Smooth muscle cell (in vitro differentiated cells): ENCODE measurements around the gene BACE2. TPM values are rescaled to one million over a fixed set of nuclear protein-coding genes. Genes with fewer than 3 reads are reported as not detected.

Experiments used
- DNase-seq: peaks from one replicate; lab custom pipeline; 2025; ENCODE audit not compliant: unreplicated experiment; lab: John Stamatoyannopoulos, UW
- H2AFZ ChIP-seq: fragments of 200-600 bp; sonication (generic); 2 replicates; pipeline ENCODE4 v1.6.0; 2016; ENCODE audit warnings: antibody characterized with exemption, low read depth, mild to moderate bottlenecking
- H3F3A ChIP-seq: fragments of 200-600 bp; sonication (generic); 2 replicates; pipeline ENCODE4 v1.6.0; 2017; ENCODE audit warnings: antibody characterized with exemption, low read depth
- H3K27ac ChIP-seq: fragments of 200-600 bp; sonication (generic); 2 replicates; pipeline ENCODE4 v1.5.1; 2016; ENCODE audit warnings: low read depth, mild to moderate bottlenecking
- H3K27me3 ChIP-seq: fragments of 200-600 bp; sonication (generic); 2 replicates; pipeline ENCODE4 v1.6.1; 2016; ENCODE audit warnings: low read depth, mild to moderate bottlenecking
- H3K36me3 ChIP-seq: fragments of 200-600 bp; sonication (generic); 2 replicates; pipeline ENCODE4 v1.5.1; 2016; ENCODE audit warnings: low read depth
- H3K4me1 ChIP-seq: fragments of 200-600 bp; sonication (generic); 2 replicates; pipeline ENCODE4 v1.5.1; 2016; ENCODE audit warnings: low read depth
- H3K4me2 ChIP-seq: fragments of 200-600 bp; sonication (generic); 2 replicates; pipeline ENCODE4 v1.6.0; 2016; ENCODE audit warnings: mild to moderate bottlenecking
- H3K4me3 ChIP-seq: fragments of 200-600 bp; sonication (generic); 2 replicates; pipeline ENCODE4 v1.5.1; 2016; ENCODE audit warnings: mild to moderate bottlenecking
- H3K79me2 ChIP-seq: fragments of 200-600 bp; sonication (generic); 2 replicates; pipeline ENCODE4 v1.6.0; 2016; ENCODE audit warnings: low read depth, mild to moderate bottlenecking
- H3K9ac ChIP-seq: fragments of 200-600 bp; sonication (generic); 2 replicates; pipeline ENCODE4 v1.6.0; 2016; ENCODE audit warnings: low read depth
- H3K9me3 ChIP-seq: fragments of 200-600 bp; sonication (generic); replicated peaks from 2 replicates; pipeline ENCODE4 v1.5.1; 2016; ENCODE audit warnings: low read depth
- H4K20me1 ChIP-seq: fragments of 200-600 bp; sonication (generic); 2 replicates; pipeline ENCODE4 v1.6.0; 2016; ENCODE audit warnings: low read depth
- CTCF ChIP-seq: fragments of 200-600 bp; sonication (generic); IDR thresholded peaks from 2 replicates; pipeline ENCODE4 v1.5.1; 2017; ENCODE audit warnings: borderline replicate concordance, mild to moderate bottlenecking, antibody characterized with exemption; ENCODE audit not compliant: insufficient read depth, poor library complexity, severe bottlenecking
- WGBS: methylation state at CpG from one replicate; pipeline ENCODE4 v1.1.7; 2016; ENCODE audit warnings: low lambda C conversion rate; 5-methylcytosine and 5-hydroxymethylcytosine counted together
- microRNA-seq: library from miRNA; unstranded; fragments of <30 nt; microRNA quantifications from one replicate; pipeline ENCODE4, GENCODE V29; 2016; ENCODE audit warnings: borderline number of aligned reads
- polyA plus RNA-seq: library from polyadenylated mRNA; unstranded; fragments of >200 nt; fragmentation: Nextera tagmentation; extraction: Ambion mirVana; gene quantifications from 2 replicates; pipeline ENCODE4 v1.2.1, GENCODE V29; 2016
- small RNA-seq: library from RNA; depleted of rRNA; stranded (forward); fragments of <200 nt; gene quantifications from one replicate; pipeline ENCODE3, GENCODE V24; 2014
- total RNA-seq: library from RNA; depleted of rRNA; stranded (reverse); fragments of >200 nt; gene quantifications from 2 replicates; pipeline ENCODE4 v1.2.3, GENCODE V29; 2014

The BACE2 gene
- total and polyA plus RNA-seq, 2 experiments from 2014 or later, result 25.3 to 33.3 TPM

DNA sequence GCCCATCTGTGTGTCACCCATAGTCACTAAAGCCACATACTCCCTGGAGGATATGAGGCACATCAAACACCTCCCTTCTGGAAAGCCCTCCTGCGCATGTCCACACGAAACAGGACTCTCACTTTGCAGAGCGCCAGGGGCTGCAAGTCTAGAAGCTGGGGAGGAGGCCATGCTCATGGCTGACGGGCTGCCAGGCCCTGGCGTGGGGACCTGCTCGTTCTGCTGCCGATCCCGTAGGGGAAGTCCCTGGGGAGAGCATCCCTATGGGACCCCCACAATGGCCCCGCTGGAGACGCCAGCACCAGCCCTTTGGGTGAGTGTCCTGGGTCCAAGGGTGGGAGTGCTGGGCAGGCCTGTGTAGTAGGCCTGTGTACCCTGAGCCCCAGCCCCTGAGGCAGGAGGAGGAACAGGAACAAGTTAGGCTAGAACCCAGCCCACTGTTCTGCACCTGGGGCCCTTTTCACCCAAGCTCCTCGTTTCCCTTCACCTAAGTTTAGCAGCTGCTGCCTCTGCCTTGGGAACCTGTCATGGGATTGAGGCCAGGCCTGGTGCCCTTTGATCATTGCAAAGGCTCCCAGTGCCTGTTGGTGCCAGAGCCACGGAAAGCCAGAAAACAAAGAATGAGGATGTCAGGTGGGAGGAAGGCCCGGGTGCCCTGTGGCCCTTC is 158.6 kb downstream of the BACE2 start:
- H3K36me3 ChIP-seq, result no peaks in the 10 kb centered on the region
- no peak overlapping the region for H2AFZ ChIP-seq
- H3K4me2 ChIP-seq, result no peak overlapping the region
- H3K9ac ChIP-seq, result no peak overlapping the region
- H4K20me1 ChIP-seq, result no peaks in the 10 kb centered on the region
- WGBS, result 94% methylated on average over 13 of the region's 13 CpGs
- H3K9me3 ChIP-seq, result no peaks in the 10 kb centered on the region
- H3K79me2 ChIP-seq, result no peaks in the 10 kb centered on the region
- TF ChIP-seq CTCF, result no peak
- no peak overlapping the region for H3K27ac ChIP-seq
- H3K27me3 ChIP-seq, result no peaks in the 10 kb centered on the region
- no peaks in the 10 kb centered on the region for H3K4me1 ChIP-seq
- H3K4me3 ChIP-seq, result no peak overlapping the region
- DNase-seq, result no peak
- H3F3A ChIP-seq, result no peaks in the 10 kb centered on the region

GRCh38 chr21:41327753-41328152 is 159.8 kb downstream of the BACE2 start:
- no peak for DNase-seq
- Histone ChIP-seq H4K20me1 (no peaks in the 10 kb centered on the region), H3K9ac (no peak overlapping the region), H2AFZ (no peak overlapping the region), H3K36me3 (no peaks in the 10 kb centered on the region), H3K27ac (no peak overlapping the region), H3K79me2 (no peaks in the 10 kb centered on the region), H3K27me3 (no peaks in the 10 kb centered on the region), H3K4me2 (no peak overlapping the region), H3K4me1 (no peaks in the 10 kb centered on the region), H3K4me3 (no peak overlapping the region), H3K9me3 (no peaks in the 10 kb centered on the region), H3F3A (no peaks in the 10 kb centered on the region)
- 86% methylated on average over 8 of the region's 8 CpGs for WGBS
- TF ChIP-seq CTCF, result no peak

- no peaks in the 10 kb centered on the region for H3K27me3 ChIP-seq
- H3K4me2 ChIP-seq, result no peak overlapping the region
- no peaks in the 10 kb centered on the region for H3K9me3 ChIP-seq
- WGBS, result 83% methylated on average over 16 of the region's 16 CpGs
- H3K9ac ChIP-seq, result no peak overlapping the region
- no peak overlapping the region for H3K27ac ChIP-seq
- H2AFZ ChIP-seq, result no peak overlapping the region
- no peaks in the 10 kb centered on the region for H3F3A ChIP-seq
- no peak overlapping the region for H3K4me3 ChIP-seq
- no peaks in the 10 kb centered on the region for H3K36me3 ChIP-seq
- TF ChIP-seq CTCF, result no peak
- no peaks in the 10 kb centered on the region for H4K20me1 ChIP-seq
- DNase-seq, result no peak
- H3K79me2 ChIP-seq, result no peaks in the 10 kb centered on the region
- H3K4me1 ChIP-seq, result no peaks in the 10 kb centered on the region
Observed at GRCh38 chr21:41328660-41329607, 161.0 kb downstream of the BACE2 start.

Small RNA genes within 50 kb of the gene (microRNA-seq; reads per million reads assigned to microRNA genes)
- gene MIR3197, result 1.8 reads per million

Small RNA genes within 50 kb of the gene (small RNA-seq; reads per million reads assigned to genes)
- not detected for gene MIR3197

Other genes with a start within 250 kb of the BACE2 start
- not detected in 2 replicates for gene FAM3B, start 148.6 kb downstream of the BACE2 start, total RNA-seq
- 0.18 TPM in 1 of 2 replicates, not detected in the other for gene FAM3B, start 148.6 kb downstream of the BACE2 start, polyA plus RNA-seq
- 2.5 and 11.3 TPM in 2 replicates for gene MX2, start 193.9 kb downstream of the BACE2 start, total RNA-seq
- 1.9 and 3.1 TPM in 2 replicates for gene MX2, start 193.9 kb downstream of the BACE2 start, polyA plus RNA-seq